ENCODE measurements around the gene EP300.
A peak's percentile ranks its signal among the peaks of the same experiment; 100 is the strongest.

The EP300 gene

GRCh38 chr22:41197038-41197972, 104.9 kb downstream of the EP300 start:
- peak; percentile 42 for FAIRE-seq

GRCh38 chr22:41198027-41198580, 105.7 kb downstream of the EP300 start:
- DNase-seq (ENCODE audit: extremely low spot score, insufficient read length, low read depth) (no peak), FAIRE-seq (peak; percentile 12)

More at GRCh38 chr22:41197038-41197972, 104.9 kb downstream of the EP300 start:
- peak; percentile 84 for DNase-seq (ENCODE audit: extremely low spot score, insufficient read length, low read depth)

- FAIRE-seq (no peak), DNase-seq (ENCODE audit: extremely low spot score, insufficient read length, low read depth) (no peak)
These were observed 108.7 kb downstream of the EP300 start for GRCh38 chr22:41201141-41201540.

DNA sequence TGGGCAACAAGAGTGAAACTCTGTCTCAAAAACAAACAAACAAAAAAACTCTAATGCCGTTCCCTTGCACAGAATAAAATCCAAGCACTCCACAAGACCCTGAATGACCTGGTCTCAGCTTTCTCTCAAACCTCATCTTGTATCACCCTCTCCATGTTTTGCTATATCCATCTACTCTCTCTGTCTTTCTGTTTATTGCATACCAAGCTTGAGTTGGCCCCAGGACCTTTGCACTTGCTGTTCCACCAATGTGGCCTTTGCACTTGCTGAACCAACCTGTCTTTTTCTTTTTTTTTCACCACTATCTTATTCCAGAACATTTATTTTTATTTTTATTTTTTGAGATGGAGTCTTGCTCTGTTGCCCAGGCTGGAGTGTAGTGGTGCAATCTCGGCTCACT, 110.7 kb downstream of the EP300 start:
- no peak for FAIRE-seq
- DNase-seq (ENCODE audit: extremely low spot score, insufficient read length, low read depth), result no peak

DNA sequence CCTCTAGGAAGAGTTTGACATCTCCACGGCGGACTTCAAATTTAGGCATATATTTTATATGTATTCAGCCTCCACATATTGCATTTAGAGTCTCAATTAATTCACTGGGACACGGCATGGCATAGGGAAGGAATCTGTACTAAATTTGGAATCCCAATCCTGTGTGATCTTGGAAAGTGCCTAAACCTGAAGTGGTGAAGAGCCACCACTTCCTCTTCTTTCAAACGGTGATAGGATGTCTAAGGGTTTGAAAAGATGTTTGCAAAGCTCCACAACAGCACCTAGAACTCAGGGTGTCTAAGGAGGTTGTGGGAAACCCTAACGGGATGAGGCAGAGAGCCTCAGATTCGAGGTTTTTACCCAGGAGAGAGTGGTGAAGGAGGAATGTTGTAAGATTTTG, 111.7 kb downstream of the EP300 start:
- DNase-seq (ENCODE audit: extremely low spot score, insufficient read length, low read depth), result no peak
- FAIRE-seq, result no peak

DNA sequence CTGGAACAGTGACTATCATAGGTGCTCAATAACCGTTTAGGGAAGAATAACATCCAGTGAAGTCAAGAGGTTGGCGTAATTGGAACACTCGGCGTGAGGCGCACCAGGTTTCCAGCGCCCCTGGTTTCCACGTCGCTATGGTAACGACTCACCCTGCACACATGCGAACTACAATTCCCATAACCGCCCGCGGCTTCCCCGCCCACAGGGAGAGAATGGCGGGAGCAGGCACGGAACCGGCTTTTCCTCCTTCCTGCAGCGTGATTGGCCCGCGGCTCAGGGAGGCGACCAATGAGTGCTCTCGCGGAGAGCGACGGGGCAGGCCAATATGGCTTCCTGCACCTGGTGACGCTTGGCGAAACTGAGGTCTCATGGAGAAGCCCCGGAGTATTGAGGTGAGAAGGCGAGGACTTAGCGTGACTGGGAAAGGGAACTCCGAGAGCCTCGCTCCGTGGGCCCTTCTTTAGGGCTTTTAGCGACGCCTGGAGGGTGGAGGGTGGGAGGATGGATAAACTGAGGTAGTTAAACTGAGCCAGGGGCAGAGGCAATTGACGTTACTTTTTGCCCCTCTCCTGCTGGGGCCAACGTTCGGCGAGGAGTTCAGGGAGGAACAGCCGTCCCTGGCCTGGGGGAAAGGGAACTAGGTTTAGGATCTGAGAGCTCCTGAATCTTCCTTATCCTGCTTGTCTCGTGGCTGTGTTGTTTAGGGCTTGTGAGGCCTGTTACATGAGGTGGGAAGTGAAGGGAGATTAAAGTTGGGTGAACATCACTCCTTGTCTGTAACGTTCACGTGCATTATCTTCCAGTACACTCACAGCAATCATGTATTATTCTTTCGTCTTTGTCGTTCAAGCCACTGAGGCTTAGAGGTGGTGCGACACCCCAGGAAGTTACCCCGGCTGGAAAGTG, 112.9 kb downstream of the EP300 start, which contains the start of gene L3MBTL2:
Gene L3MBTL2 (plus strand): TSS at position 321 of the 909 bp plus-strand sequence. CDS start 51 bp downstream, at position 372.
- FAIRE-seq, result peak; percentile 99
- peak; percentile 99 for DNase-seq (ENCODE audit: extremely low spot score, insufficient read length, low read depth)

GRCh38 chr22:41206719-41207118, 114.3 kb downstream of the EP300 start:
- FAIRE-seq (peak; percentile 41), DNase-seq (ENCODE audit: extremely low spot score, insufficient read length, low read depth) (no peak)

DNA sequence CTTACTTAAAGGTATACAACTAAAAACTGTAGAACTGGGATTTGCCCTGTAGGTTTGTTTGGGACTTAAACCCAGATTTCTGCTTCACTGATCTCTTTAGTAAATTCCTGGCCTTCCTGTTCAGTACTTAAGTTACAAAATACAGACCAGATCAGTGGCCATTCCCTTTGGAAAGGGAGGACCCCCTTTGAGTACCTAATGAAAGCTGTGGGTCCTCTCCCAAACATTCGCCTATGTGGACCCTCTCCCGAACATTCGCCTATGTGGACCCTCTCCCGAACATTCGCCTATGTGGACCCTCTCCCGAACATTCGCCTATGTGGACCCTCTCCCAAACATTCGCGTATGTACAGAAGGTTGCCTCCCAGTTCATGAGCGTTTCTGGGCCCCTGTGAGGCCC, 123.0 kb downstream of the EP300 start:
- DNase-seq (ENCODE audit: extremely low spot score, insufficient read length, low read depth), result no peak
- no peak for FAIRE-seq

DNA sequence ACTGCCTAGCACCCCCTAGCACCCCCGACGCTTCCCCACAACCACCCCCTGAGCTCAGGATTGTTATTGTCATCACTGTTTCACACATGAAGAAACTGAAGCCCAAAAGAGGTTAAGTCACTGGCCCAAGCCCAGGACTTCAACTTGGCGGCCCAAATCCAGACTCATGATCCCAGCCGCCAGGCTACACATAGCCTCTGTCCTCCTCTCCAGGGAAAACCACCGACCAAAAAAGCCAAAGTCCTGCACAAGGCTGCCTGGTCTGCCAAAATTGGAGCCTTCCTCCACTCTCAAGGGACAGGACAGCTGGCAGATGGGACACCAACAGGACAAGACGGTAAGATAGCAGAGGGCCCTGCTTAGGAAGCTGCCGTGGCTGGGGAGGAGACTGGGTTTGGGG, 123.5 kb downstream of the EP300 start:
- DNase-seq (ENCODE audit: extremely low spot score, insufficient read length, low read depth), result no peak
- FAIRE-seq, result no peak

DNA sequence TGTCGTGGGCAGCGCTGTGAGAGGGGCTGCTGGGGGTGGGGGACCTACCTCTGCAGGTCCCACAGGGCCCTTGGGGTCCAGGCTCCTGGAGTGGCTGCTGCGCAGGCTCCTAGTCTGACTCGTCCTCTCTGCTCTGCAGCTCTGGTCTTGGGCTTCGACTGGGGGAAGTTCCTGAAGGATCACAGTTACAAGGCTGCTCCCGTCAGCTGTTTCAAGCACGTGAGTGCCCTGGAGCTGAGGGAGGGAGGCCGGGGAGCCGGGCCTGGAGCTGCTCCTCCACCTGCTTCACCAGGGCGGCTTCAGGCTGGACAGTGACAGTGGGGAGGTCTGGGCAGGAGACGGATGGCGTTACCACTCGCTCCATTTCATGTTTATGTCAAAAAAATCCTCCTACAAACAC, 124.6 kb downstream of the EP300 start:
- no peak for DNase-seq (ENCODE audit: extremely low spot score, insufficient read length, low read depth)
- no peak for FAIRE-seq

DNA sequence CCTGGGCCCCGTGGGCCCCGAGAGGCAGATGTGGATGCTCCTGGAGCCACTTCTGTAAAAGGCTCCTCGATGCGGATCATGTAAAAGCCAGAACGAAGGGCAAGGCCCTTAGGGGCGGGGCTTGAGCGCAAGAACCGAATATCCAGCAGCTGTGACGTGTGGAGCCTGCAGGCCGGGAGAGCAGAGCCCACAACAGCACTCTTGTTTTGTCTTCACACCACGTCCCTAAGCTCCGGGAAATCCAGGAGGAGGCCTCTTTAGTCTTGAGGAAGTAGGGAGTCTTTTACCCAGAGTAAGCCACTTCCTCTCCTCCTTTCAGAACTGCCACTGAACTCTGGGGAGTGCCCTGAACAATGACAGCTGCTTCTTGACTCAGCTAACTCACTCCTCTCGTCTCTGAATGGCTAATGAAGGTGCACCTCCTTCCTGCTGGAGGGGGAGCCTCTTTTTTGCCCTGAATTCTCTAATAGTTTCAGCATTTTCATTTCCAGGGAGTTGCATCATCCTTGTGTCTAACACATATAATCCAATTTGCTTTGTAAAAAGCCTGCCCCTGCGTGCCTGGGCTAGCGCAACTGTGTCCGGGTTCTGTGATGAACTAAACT, 125.3 kb downstream of the EP300 start:
- FAIRE-seq, result peak; percentile 87
- no peak for DNase-seq (ENCODE audit: extremely low spot score, insufficient read length, low read depth)

DNA sequence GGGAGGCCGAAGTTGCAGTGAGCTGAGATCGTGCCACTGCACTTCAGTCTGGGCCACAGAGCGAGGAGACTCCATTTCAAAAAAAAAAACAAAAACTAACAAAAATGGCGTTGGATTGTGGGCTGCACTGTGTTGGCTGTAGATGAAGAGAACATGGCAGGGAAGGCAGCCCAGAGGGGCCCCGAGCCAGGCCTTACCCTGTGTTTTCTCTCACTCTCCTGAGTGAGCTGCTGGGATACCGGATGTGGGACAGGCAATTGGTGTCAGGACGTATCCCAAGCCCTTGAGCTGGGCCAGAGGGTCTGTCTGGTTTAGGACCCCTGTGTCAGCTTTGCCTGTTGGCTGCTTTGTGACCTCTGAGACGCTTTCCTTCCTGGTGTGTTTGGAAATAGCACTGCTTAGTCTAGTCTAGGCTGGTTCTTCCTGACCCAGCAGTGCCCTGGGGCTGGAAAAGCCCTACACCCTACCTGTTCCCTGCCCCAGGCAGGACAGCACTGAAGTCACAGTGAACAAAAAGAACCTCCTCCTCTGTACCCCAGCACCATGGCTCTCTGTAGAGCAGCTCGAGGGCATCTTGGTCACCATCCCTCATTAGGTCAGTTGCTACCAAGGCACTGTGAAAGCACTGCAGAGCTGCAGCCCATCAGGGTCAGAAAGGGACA, 130.6 kb downstream of the EP300 start:
- no peak for FAIRE-seq
- DNase-seq (ENCODE audit: extremely low spot score, insufficient read length, low read depth), result no peak

GRCh38 chr22:41223535-41223934, 131.1 kb downstream of the EP300 start:
- DNase-seq (ENCODE audit: extremely low spot score, insufficient read length, low read depth) (no peak), FAIRE-seq (no peak)

- DNase-seq (ENCODE audit: extremely low spot score, insufficient read length, low read depth) (no peak), FAIRE-seq (no peak)
These were observed 134.6 kb downstream of the EP300 start for GRCh38 chr22:41226723-41227655.

DNA sequence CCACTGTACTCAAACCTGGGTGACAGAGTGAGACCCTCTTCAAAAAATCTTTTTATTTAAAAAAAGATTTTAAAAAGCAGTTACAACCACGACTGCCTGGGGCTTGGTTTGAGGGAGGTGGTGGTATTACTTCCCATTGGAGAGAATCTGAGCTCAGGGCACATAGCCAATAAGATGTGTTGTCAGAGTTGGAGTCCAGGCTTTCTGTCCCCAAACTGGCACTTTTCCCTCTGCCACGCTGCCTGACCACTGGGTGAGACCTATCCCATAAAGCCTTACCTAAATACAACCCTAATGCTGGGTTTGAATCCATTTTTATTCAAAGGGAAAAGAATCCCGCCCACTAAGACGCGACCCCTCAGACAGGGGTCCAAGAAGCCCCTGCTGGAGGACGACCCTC, 136.8 kb downstream of the EP300 start:
- DNase-seq (ENCODE audit: extremely low spot score, insufficient read length, low read depth) (no peak), FAIRE-seq (no peak)
